Fibroblast of lung (primary cell): ENCODE measurements around the gene TOM1. TPM values are rescaled to one million over a fixed set of nuclear protein-coding genes. Genes with fewer than 3 reads are reported as not detected.

Experiments used
- DNase-seq, 2 donors: peaks; one replicate each; pipeline versions ENCODE4 v3.0.0 to v3.0.0-alpha.2; 2010; ENCODE audit warnings: low read depth in 2 of 2
- H2AFZ ChIP-seq: 2 replicates; pipeline ENCODE4 v1.5.1; 2012; ENCODE audit warnings: low read length, control low read depth, inconsistent platforms
- H3K27ac ChIP-seq: 2 replicates; pipeline ENCODE4 v1.5.1; 2011; ENCODE audit warnings: low read length, control low read depth; ENCODE audit not compliant: insufficient read depth
- H3K27me3 ChIP-seq: 2 replicates; pipeline ENCODE4 v1.5.1; 2011; ENCODE audit warnings: mild to moderate bottlenecking, low read length; ENCODE audit not compliant: control insufficient read depth, insufficient read depth
- H3K36me3 ChIP-seq: 2 replicates; pipeline ENCODE4 v1.5.1; 2011; ENCODE audit warnings: low read length; ENCODE audit not compliant: control insufficient read depth, insufficient read depth
- H3K4me1 ChIP-seq: 2 replicates; pipeline ENCODE4 v1.5.1; 2011; ENCODE audit warnings: low read length; ENCODE audit not compliant: control insufficient read depth, insufficient read depth; ENCODE audit errors: extremely low read depth
- H3K4me2 ChIP-seq: 2 replicates; pipeline ENCODE4 v1.5.1; 2011; ENCODE audit warnings: low read length, control low read depth; ENCODE audit not compliant: insufficient read depth; ENCODE audit errors: extremely low read depth
- H3K4me3 ChIP-seq, 4 experiments: fragments of 200-600 bp in 1 of 4; sonication (generic) in 1 of 4; replicated peaks in 1 of 4; 2 replicates each; pipeline ENCODE4 v1.5.1; 2011 to 2016; ENCODE audit warnings: low read length in 4 of 4, low read depth in 3 of 4, mild to moderate bottlenecking in 3 of 4, control low read depth in 2 of 4, inconsistent platforms in 1 of 4, mixed read lengths in 1 of 4; ENCODE audit not compliant: insufficient read depth in 1 of 4; ENCODE audit errors: control extremely low read depth in 1 of 4
- H3K79me2 ChIP-seq: 2 replicates; pipeline ENCODE4 v1.5.1; 2012; ENCODE audit warnings: mild to moderate bottlenecking, low read length, inconsistent platforms; ENCODE audit not compliant: control insufficient read depth, insufficient read depth
- H3K9ac ChIP-seq: 2 replicates; pipeline ENCODE4 v1.5.1; 2011; ENCODE audit warnings: mild to moderate bottlenecking, low read length, control low read depth; ENCODE audit not compliant: insufficient read depth
- H3K9me3 ChIP-seq: 2 replicates; pipeline ENCODE4 v1.5.1; 2012; ENCODE audit warnings: low read depth, low read length; ENCODE audit not compliant: control insufficient read depth, insufficient read depth
- H4K20me1 ChIP-seq: 2 replicates; pipeline ENCODE4 v1.5.1; 2011; ENCODE audit warnings: low read length; ENCODE audit not compliant: control insufficient read depth, insufficient read depth; ENCODE audit errors: extremely low read depth
- EZH2 ChIP-seq: IDR thresholded peaks from 2 replicates; pipeline ENCODE4 v1.5.1; 2012; ENCODE audit warnings: low read length, control low read depth, mild to moderate bottlenecking; ENCODE audit errors: missing control alignments
- polyA plus RNA-seq, 2 donors: library from polyadenylated mRNA; depleted of rRNA in 1 of 2; stranded (reverse) in 1 of 2; unstranded in 1 of 2; fragments of >200 nt; gene quantifications; 2 replicates each; pipeline ENCODE4 v1.2.1, GENCODE V29; 2011 to 2012; ENCODE audit warnings: missing spikeins in 1 of 2
- total RNA-seq: library from RNA; depleted of rRNA; stranded (reverse); fragments of >200 nt; gene quantifications from 2 replicates; pipeline ENCODE4 v1.2.1, GENCODE V29; 2014
- TF ChIP-seq, protein P1 (sequence below), 2 donors: IDR thresholded peaks in 1 of 2; conservative IDR thresholded peaks in 1 of 2; 1 replicate in 1 of 2; 2 replicates in 1 of 2; pipeline ENCODE4 v1.5.1; 2011 to 2012; ENCODE audit warnings: low read length in 2 of 2, control low read depth in 1 of 2, inconsistent platforms in 1 of 2, low read depth in 1 of 2, mild to moderate bottlenecking in 1 of 2

Gene TOM1
- total and polyA plus RNA-seq, 2 donors (not counting 1 experiment from before 2014, with no cell fraction given), result 30.9 to 51.6 TPM

DNA sequence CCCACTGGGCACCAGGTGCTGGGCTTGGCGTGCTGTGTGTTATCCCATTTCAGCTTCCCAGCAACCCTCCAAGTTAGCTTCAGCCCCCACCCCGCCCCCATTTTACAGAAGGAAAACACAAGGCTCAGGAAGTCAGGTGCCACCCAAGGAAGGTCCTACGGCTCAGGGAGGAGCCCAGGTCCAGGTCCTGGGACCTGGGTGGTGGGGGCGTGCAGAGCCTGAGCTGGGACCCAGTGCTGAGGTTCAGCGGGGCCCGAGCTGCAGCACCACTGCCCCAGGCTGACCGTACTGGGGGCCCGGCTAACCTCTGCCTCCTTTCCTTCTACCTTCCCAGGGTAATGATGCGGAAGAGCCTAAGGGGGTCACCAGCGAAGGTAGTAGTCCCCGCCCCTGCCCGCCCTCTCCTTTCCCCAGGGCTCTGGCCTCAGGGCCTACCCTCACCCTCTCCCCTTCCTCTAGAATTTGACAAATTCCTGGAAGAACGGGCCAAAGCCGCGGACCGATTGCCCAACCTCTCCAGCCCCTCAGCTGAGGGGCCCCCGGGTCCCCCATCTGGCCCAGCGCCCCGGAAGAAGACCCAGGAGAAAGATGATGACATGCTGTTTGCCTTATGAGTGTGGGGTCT lies 47.0 kb downstream of the TOM1 start:
- peaks cover 5% of the 10 kb centered on the region for H3K36me3 ChIP-seq
- no peaks in the 10 kb centered on the region for H3K79me2 ChIP-seq
- no peak overlapping the region for H2AFZ ChIP-seq

DNA sequence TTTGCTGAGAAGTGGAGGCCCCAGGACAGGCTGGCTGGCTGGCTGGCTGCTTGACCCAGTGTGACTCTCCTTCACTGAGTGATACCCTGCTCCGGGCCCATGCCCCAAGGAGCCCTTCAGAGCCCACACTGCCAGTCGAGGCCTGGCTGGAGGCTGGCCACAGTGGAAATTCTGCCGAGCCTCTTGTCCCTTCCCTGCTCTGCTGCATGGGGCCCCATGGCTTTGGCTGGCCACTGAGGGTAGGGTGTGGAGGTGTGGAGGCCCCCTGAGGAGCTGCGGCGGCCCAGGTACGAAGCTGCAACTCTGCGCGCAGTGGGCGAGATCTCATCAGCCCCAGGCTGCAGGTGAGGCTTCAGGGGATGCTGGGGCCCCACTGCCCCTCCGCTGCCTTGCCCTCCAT lies 47.8 kb downstream of the TOM1 start:
- Histone ChIP-seq H3K79me2 (no peaks in the 10 kb centered on the region), H2AFZ (no peak overlapping the region), H3K9me3 (no peaks in the 10 kb centered on the region), H3K9ac (no peak overlapping the region), H3K27me3 (no peaks in the 10 kb centered on the region), H4K20me1 (no peaks in the 10 kb centered on the region), H3K4me2 (no peak overlapping the region), H3K4me1 (peaks cover 6% of the 10 kb centered on the region), H3K4me3 (no peak overlapping the region), H3K36me3 (peaks cover 5% of the 10 kb centered on the region), H3K27ac (no peak overlapping the region)
- DNase-seq, result no peak
- TF ChIP-seq, protein P1, sequence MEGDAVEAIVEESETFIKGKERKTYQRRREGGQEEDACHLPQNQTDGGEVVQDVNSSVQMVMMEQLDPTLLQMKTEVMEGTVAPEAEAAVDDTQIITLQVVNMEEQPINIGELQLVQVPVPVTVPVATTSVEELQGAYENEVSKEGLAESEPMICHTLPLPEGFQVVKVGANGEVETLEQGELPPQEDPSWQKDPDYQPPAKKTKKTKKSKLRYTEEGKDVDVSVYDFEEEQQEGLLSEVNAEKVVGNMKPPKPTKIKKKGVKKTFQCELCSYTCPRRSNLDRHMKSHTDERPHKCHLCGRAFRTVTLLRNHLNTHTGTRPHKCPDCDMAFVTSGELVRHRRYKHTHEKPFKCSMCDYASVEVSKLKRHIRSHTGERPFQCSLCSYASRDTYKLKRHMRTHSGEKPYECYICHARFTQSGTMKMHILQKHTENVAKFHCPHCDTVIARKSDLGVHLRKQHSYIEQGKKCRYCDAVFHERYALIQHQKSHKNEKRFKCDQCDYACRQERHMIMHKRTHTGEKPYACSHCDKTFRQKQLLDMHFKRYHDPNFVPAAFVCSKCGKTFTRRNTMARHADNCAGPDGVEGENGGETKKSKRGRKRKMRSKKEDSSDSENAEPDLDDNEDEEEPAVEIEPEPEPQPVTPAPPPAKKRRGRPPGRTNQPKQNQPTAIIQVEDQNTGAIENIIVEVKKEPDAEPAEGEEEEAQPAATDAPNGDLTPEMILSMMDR (conservative IDR thresholded peaks at IDR 0.05 in 1 of 2, IDR thresholded peaks at IDR 0.05 in 1 of 2; ENCODE audit: low read depth in 1 of 2, low read length in 2 of 2), result no peak
- TF ChIP-seq EZH2, result no peak

More for the DNA sequence above, 47.0 kb downstream of the TOM1 start:
- H3K4me3 ChIP-seq, result no peak overlapping the region
- H3K4me2 ChIP-seq, result no peak overlapping the region
- H4K20me1 ChIP-seq, result no peaks in the 10 kb centered on the region
- DNase-seq, result no peak
- no peaks in the 10 kb centered on the region for H3K9me3 ChIP-seq
- H3K27ac ChIP-seq, result no peak overlapping the region
- H3K9ac ChIP-seq, result no peak overlapping the region
- peaks cover 6% of the 10 kb centered on the region for H3K4me1 ChIP-seq
- TF ChIP-seq, protein P1 (conservative IDR thresholded peaks at IDR 0.05 in 1 of 2, IDR thresholded peaks at IDR 0.05 in 1 of 2; ENCODE audit: low read depth in 1 of 2, low read length in 2 of 2), result no peak
- TF ChIP-seq EZH2, result no peak
- no peaks in the 10 kb centered on the region for H3K27me3 ChIP-seq

DNA sequence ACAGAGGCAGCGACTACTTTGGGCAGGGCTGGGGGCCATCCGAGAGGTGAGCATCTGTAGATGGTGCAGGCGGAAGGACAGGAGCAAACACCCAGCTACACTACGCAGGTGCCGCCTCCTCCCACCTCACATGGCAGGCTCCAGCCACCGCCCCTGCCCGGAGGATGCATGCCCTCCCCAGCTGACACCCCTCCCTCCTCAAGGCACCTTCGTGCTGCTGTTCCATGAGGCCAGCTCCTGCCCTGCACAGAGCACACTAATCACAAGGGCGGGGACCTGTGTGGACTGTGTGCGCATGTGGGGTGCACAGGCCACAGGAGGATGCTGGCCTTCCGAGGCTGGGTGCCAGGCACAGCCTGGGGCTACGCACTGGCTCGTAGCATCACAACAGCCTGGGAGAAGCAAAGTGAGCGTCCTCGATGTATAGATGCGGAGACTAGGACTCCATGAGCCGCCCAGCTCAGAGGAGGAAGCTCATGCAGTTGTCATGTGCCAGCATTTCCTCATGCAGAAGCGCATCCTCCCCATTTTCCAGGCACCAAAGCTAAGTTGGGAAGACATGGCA lies 48.4 kb downstream of the TOM1 start:
- H3K9ac ChIP-seq, result no peak overlapping the region
- peaks cover 4% of the 10 kb centered on the region for H3K36me3 ChIP-seq
- no peaks in the 10 kb centered on the region for H4K20me1 ChIP-seq
- H3K27me3 ChIP-seq, result no peaks in the 10 kb centered on the region
- H3K4me2 ChIP-seq, result no peak overlapping the region
- no peak overlapping the region for H2AFZ ChIP-seq
- peaks cover 6% of the 10 kb centered on the region for H3K4me1 ChIP-seq
- H3K9me3 ChIP-seq, result no peaks in the 10 kb centered on the region
- H3K79me2 ChIP-seq, result no peaks in the 10 kb centered on the region
- TF ChIP-seq EZH2, result no peak
- TF ChIP-seq, protein P1 (conservative IDR thresholded peaks at IDR 0.05 in 1 of 2, IDR thresholded peaks at IDR 0.05 in 1 of 2; ENCODE audit: low read depth in 1 of 2, low read length in 2 of 2), result no peak
- no peak overlapping the region for H3K27ac ChIP-seq
- no peak overlapping the region for H3K4me3 ChIP-seq
- no peak for DNase-seq
